NCI-H2029 (cell line): ENCODE measurements around the gene CDH13.
A peak's percentile ranks its signal among the peaks of the same experiment; 100 is the strongest.

Experiments
- DNase-seq: peaks from one replicate; lab custom pipeline; 2025; lab: John Stamatoyannopoulos, UW

The CDH13 gene

DNA sequence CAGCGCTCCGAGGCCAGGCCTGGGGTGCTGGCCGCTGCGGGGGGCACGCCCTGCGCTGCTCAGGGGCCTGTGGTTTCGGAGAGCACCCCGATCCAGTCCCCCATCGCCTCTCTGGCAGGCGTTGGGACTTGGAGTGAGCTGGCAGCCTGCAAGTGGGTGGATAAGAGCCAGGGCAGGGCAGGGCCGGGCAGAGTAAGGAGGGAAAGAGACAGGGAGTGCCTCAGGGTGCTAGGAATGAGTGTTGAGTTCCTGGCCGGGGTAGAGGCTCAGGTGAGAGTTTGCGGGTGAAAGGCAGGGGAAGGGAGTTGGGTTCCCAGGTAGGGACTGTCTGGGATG lies 1.3 kb downstream of the CDH13 start:
- DNase-seq = no peak

DNA sequence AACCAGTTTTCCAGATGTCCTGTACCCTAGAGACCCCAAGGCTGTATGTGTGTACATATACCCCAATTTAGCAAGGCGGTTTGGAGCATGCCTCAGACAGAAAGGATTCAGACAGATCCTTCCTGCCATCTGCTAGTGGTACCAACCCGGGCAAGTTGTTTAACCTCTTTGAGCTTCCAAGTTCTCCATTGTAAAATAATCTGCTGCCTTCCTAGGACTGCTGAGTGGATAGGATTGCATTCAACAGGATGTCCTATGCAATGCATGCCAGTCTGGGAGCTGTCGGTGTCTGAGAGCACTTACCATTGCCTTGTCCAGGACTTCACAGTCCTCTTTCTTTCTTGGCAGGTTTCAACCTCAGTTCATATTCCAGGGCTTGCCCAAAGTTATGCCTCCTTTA lies 1.9 kb downstream of the CDH13 start:
- no peak for DNase-seq

- DNase-seq = no peak
Observed at GRCh38 chr16:82629441-82630027, 2.8 kb downstream of the CDH13 start.

DNA sequence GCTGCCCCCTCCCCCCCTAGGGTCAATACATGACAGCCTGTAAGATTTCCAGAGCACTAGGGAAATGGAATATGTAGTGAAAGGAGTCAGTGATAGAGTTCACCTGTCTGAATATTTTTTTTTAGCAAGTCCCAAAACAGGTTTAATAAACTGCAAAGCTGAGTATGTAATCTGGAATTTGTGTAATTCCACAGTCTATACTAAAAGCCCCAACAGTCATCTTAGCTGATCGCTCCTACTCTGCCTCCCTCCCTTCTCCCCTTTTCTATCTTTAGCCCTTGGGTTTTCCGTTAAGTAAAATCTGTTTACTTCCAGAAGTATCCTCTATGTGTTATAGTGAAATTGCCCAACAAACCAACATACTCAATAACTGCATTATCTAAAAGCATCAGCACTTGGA lies 3.5 kb downstream of the CDH13 start:
- DNase-seq = no peak

DNA sequence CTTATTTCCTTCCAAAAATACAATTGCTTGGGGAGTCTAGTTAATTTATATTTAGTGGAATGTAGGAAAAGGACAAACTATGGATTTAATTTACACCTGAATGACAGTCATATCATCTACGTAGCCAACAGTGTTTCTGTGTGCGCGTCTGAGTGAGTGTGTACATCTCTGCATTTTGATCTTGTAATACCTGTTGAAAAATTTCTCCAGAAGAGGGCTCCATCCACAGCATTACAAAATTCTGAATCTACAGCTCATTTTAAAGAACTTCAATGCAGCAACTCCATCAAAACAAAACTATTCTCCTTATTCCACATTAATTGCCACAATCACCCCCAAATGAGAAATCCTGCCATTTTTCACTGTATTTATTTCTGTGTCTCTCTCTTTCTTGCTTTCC lies 3.9 kb downstream of the CDH13 start:
- DNase-seq = no peak

GRCh38 chr16:82631701-82632685 lies 5.2 kb downstream of the CDH13 start:
- no peak for DNase-seq

DNA sequence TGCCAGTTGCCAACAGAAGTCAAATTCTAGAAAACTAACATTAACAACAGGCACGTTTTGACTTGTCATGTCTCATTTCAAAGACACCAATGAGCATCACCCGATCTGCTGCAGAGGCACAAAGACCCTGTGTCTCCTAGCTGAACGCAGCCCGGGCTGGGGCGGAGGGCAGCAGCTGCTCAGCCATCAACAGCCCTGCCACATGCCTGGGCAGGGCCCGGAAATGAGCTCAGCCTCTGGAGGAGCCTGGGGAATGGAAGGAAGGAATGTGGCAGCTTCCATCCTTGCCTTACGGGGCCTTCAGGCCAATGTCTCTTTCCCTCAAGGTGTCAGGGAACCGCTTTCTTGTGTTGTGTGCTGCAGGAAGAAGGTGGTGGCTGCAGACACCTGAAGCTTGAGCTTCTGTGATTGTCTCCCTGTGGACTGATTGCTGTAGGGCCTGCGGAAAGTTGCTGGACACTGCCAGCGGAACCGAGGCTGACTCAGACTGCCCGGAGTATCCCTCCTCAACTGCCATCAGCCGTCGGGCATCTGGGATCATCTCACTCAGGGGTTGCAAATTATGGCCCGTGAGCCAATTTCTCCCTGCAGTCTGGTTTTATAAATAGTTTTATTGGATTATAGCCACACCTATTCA lies 7.3 kb downstream of the CDH13 start:
- no peak for DNase-seq

GRCh38 chr16:82634955-82635610 lies 8.3 kb downstream of the CDH13 start:
- DNase-seq = no peak

- no peak for DNase-seq
Observed at GRCh38 chr16:82636485-82636884, 9.7 kb downstream of the CDH13 start.

- DNase-seq = no peak
Observed at GRCh38 chr16:82636958-82637357, 10.2 kb downstream of the CDH13 start.

DNA sequence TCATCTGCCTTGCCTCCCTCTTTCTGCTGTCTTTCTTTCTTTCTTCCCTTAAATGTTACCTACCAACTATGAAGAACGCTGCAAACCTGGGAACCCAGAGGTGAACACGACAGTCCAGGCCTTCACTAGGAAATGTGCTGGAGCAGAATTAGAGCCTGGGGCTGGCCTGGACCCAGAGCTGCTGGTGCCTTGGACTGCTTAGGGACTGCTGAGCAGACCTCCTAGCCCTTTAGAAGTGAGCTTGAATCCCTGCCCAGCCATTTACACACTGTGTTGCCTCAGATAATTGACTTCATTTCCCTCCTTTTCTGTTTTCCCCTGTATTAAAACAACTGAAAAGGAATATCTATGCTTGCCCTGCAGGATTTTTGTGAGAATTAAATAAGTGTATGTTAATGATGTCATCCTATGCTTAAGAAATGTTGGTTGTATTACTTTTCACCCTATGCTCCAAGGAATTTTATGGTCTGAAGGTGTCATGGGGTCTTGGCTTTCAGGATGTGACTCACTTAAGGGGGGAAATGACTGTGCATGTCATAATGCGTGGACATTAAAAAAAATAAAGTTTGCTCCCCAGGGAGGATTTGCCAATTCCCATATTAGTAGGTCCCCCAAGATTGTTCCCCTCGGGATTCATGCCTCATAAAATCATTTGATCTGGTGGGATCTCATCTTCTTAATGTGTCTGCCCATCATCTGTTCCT lies 11.5 kb downstream of the CDH13 start:
- no peak for DNase-seq

- no peak for DNase-seq
Observed at GRCh38 chr16:82639263-82639662, 12.5 kb downstream of the CDH13 start.

GRCh38 chr16:82639666-82640336 lies 13.0 kb downstream of the CDH13 start:
- DNase-seq = peak; percentile 7

DNA sequence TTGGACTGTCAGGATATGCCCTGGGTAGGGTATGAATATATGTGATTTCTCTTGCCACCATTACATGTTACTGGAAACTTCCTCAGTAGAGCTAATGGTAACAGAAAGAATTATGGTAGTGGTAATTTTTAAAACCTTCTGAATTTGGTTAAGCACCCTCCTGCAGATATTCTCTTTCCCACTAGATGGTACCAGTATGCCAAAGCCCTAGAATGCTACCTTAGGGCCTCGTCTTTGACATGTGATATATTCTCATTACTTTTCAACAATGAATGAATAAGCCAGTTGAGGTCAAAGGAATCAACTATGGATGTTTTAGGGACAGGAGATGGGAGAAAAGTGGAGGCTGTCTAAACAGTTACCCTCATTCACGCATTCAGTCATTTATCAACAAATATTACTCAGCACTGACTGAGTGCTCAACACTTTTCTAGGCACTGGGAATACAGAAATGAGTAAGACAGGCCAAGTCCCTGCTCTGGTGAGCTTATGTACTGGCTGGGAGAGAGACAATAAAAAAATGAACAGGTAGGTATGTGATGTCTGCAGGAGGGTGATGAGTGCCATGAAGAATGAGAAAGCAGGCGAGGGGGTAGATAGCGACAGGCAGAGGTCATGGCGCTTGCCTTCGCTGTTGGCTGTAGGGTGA lies 14.7 kb downstream of the CDH13 start:
- DNase-seq = no peak

GRCh38 chr16:82643136-82643535 lies 16.4 kb downstream of the CDH13 start:
- DNase-seq = no peak

DNA sequence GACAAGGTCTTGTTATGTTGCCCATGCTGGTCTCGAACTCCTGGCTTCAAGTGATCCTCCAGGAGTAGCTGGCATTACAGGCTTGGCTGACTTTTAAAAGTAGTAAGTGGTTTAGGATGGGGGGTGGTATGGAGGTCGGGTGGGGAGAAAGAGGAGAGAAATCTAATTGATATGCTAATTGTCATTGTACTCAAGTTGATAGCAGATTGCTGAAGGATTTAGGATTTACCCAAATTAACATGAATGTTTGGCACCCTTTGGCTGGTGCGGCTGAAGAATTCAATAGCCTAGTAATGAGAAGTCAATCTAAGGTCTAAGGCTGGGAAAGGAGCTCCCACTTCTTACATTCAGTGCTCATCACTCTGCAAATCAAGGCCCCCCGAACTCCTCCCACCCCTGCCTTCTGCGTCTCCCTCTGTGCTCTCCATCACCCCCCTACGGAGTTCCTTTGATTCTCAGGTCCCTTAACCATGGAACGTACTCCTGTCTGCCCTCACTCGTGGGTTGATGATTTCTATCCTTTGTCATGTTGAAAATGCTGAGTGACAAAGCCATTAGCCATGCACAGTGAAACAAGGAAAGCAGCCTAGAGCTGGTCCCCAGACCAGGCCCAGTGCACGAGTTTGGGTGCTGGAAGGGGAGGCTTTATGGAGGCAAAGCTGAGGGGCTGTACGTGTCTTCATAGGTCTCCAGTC lies 17.3 kb downstream of the CDH13 start:
- DNase-seq = no peak

- DNase-seq = no peak
Observed at GRCh38 chr16:82646504-82646903, 19.7 kb downstream of the CDH13 start.

DNA sequence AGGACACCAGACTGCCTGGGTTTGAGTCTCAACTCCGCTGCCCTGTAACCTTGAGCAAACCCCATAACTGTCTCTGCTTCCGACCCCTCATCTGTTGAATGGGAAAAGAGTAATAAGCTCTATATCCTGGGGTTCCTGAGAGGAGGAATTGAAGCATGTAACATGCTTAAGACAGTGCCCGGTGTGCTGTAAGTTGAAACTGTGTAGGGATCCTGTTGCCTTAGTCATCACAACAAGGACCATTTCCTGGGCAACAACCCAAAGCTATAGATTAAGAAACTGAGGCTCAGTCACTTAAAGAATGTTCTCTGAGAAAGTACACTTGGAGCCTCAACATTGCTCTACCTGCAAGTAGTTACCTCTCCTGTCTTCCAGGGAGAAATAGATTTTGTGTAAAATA lies 23.0 kb downstream of the CDH13 start:
- DNase-seq = no peak

DNA sequence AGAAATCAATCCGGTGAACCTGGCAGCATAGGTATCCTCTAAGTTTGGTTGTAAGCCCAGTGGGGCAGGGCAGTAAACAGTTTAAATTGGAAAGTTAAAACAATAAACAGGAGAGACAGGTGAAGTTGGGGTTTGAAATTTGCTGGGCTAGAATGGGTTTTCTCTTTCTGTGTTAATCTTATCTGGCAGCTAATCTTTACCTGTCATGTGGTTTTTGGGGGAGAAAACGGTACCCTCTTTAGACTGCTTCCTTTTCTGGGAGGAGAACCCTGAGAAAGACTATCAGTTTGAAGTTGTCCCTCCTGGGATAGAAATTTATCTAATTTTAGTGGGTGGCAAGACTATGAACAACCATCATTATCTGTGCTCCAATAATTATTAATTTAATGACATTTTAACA lies 24.0 kb downstream of the CDH13 start:
- no peak for DNase-seq

DNA sequence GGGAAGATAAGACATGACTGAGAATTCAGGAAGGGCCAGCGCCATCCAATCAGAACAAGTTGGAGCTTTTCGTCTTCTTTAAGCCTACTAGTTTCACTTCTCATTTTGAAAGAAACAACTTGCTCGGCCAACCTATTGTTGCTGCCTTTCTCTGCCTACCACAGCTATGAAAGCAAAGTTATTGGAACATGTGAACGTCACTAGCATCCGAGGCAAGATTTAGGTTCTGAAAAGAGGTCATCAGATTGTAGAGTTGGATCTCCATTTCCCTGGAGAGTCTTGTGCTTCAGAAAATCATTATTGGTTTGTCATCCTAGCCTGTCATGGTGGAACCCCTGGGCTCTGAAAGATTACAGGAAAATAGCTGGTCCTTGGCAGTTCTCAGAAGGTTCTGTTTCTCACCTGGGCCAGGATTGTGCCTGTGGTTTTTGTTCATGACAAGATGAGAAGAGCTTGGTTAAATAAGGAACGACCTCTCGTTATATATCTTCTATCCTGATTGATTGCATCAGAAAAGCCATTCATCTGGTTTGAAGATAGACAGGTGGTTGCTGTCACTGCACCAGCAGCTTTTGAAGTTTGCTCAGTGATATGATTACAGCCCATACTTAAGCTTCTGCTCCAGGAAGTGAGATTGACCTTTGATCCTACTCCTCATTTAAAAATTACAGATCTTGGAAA lies 25.3 kb downstream of the CDH13 start:
- no peak for DNase-seq
